Neutrophil (primary cell): Measurements from ENCODE around the gene ZNF629.

Source experiments
- H3K27ac ChIP-seq: fragments of 200-600 bp; sonication (generic); 2 replicates; pipeline ENCODE4 v1.5.1; 2016; ENCODE audit warnings: mild to moderate bottlenecking, moderate library complexity
- H3K27me3 ChIP-seq: fragments of 200-600 bp; sonication (generic); 2 replicates; pipeline ENCODE4 v1.6.0; 2016; ENCODE audit warnings: mild to moderate bottlenecking
- H3K36me3 ChIP-seq: fragments of 200-600 bp; sonication (generic); 2 replicates; pipeline ENCODE4 v1.5.1; 2017
- H3K4me1 ChIP-seq, 2 experiments: fragments of 200-600 bp in 1 of 2; sonication (generic) in 1 of 2; 1 replicate in 1 of 2; 2 replicates in 1 of 2; pipeline versions ENCODE4 v1.5.1 to v1.6.1; 2013 to 2016; ENCODE audit warnings: low read depth in 1 of 2, low read length in 1 of 2, mild to moderate bottlenecking in 1 of 2, moderate library complexity in 1 of 2; ENCODE audit not compliant: control insufficient read depth in 1 of 2, insufficient read depth in 1 of 2
- H3K4me3 ChIP-seq, 2 experiments: fragments of 200-600 bp in 1 of 2; sonication (generic) in 1 of 2; 1 replicate in 1 of 2; 2 replicates in 1 of 2; pipeline ENCODE4 v1.5.1; 2013 to 2016; ENCODE audit warnings: low read depth in 1 of 2, low read length in 1 of 2, mild to moderate bottlenecking in 1 of 2, moderate library complexity in 1 of 2
- H3K9me3 ChIP-seq: fragments of 200-600 bp; sonication (generic); 2 replicates; pipeline ENCODE4 v1.5.1; 2016
- CTCF ChIP-seq: fragments of 200-600 bp; sonication (generic); IDR thresholded peaks from 2 replicates; pipeline ENCODE4 v1.5.1; 2016; ENCODE audit warnings: antibody characterized with exemption

ZNF629 gene

GRCh38 chr16:30793508-30794069 lies 6.6 kb upstream of the ZNF629 start:
- Histone ChIP-seq H3K27ac (no peak overlapping the region), H3K4me3 (no peak overlapping the region), H3K36me3 (peaks cover 6% of the 10 kb centered on the region), H3K4me1 (peaks cover 0 to 2% of the 10 kb centered on the region in 2 experiments), H3K27me3 (no peaks in the 10 kb centered on the region), H3K9me3 (no peaks in the 10 kb centered on the region)
- no peak for TF ChIP-seq CTCF

GRCh38 chr16:30787613-30788378 lies 791 bp upstream of the ZNF629 start:
- TF ChIP-seq CTCF: no peak
- H3K36me3 ChIP-seq: peaks cover 17% of the 10 kb centered on the region
- no peak overlapping the region for H3K27ac ChIP-seq
- peak overlapping the region; percentile 61 to 73 for H3K4me3 ChIP-seq
- H3K27me3 ChIP-seq: no peaks in the 10 kb centered on the region
- peaks cover 25 to 31% of the 10 kb centered on the region in 2 experiments for H3K4me1 ChIP-seq
- H3K9me3 ChIP-seq: no peaks in the 10 kb centered on the region

- TF ChIP-seq CTCF: no peak
- Histone ChIP-seq H3K4me1 (peaks cover 27 to 31% of the 10 kb centered on the region in 2 experiments), H3K4me3 (peak overlapping the region; percentile 61 to 73), H3K27me3 (no peaks in the 10 kb centered on the region), H3K36me3 (peaks cover 18% of the 10 kb centered on the region), H3K9me3 (no peaks in the 10 kb centered on the region), H3K27ac (peak overlapping the region; percentile 49)
Measured at GRCh38 chr16:30786115-30786935, 680 bp downstream of the ZNF629 start.

GRCh38 chr16:30785126-30786106 lies 1.6 kb downstream of the ZNF629 start:
- no peaks in the 10 kb centered on the region for H3K9me3 ChIP-seq
- TF ChIP-seq CTCF: no peak
- peaks cover 18% of the 10 kb centered on the region for H3K36me3 ChIP-seq
- H3K27me3 ChIP-seq: no peaks in the 10 kb centered on the region
- peak overlapping the region; percentile 49 for H3K27ac ChIP-seq
- peak overlapping the region in 1 of 2 experiments; percentile 61 for H3K4me3 ChIP-seq
- peaks cover 36 to 40% of the 10 kb centered on the region in 2 experiments for H3K4me1 ChIP-seq

GRCh38 chr16:30784215-30784614 lies 2.8 kb downstream of the ZNF629 start:
- H3K27ac ChIP-seq: no peak overlapping the region
- H3K4me3 ChIP-seq: no peak overlapping the region
- TF ChIP-seq CTCF: no peak
- H3K4me1 ChIP-seq: peaks cover 45 to 48% of the 10 kb centered on the region in 2 experiments
- no peaks in the 10 kb centered on the region for H3K27me3 ChIP-seq
- H3K36me3 ChIP-seq: peaks cover 18% of the 10 kb centered on the region
- no peaks in the 10 kb centered on the region for H3K9me3 ChIP-seq
